GM03348 (cell line): Measurements from ENCODE around the gene CERS1.
A peak's percentile ranks its signal among the peaks of the same experiment; 100 is the strongest.

Experiments used
- DNase-seq: peaks from one replicate; pipeline ENCODE4 v3.0.0; 2012; ENCODE audit warnings: low spot score

Gene CERS1

GRCh38 chr19:18839465-18840287, 56.3 kb downstream of the CERS1 start:
- no peak for DNase-seq

- DNase-seq: no peak
Observed at GRCh38 chr19:18834644-18834984, 61.3 kb downstream of the CERS1 start.

GRCh38 chr19:18833849-18834643, 61.9 kb downstream of the CERS1 start:
- DNase-seq: no peak

DNA sequence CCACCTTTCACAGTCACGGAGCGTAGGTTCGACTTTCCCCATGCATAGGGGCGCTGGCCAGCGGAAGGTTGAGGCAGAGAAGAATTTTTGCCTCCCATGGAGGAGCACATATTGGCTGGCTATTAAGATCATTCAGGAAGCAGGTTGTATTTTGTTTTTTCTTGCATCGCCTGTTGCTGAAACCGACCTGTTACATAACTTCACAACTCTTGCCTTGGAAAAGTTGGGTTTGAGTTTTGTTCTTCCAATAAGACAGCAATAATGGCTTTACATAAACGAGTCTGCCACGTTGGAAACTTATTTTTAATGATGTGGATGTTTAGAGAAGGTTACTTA, 62.8 kb downstream of the CERS1 start:
- no peak for DNase-seq

DNA sequence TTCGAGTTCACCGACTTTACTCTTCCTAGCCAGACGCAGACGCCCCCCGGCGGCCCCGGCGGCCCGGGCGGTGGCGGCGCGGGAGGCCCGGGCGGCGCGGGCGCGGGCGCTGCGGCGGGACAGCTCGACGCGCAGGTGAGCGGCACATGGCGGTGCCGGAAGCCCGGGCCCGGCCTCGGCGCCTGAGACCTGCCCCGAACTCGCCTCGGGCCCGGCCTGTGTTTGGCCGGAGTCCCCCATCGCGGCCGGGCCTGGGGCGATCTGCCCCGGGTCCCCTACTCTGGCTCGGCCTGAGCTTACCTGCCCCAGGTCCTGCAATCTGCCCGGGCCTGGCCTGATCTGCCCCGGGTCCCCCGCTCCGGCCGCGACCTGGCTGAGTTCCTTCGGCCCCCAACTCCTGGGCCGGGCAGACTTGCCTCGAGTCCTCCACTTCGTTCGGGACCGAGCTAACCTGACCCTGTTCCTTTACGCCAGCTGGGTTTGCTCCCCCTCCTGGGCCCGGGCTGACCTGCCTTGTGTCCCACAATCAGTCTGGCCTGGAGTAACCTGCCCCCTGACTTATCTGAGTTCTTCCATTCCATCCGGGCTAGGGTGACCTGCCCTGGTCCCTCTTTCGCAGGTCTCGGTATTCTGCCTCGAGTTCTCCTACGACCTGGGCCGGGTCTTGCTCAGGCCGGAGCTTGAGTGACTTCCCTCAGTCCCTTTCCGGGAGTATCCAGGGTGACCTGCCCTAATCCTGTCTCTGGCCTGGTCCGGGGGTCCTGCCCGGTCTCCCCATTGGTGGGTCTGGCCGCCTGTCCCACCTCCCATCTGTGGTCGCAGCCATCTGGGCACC, 63.4 kb downstream of the CERS1 start:
- DNase-seq: peak; percentile 56

DNA sequence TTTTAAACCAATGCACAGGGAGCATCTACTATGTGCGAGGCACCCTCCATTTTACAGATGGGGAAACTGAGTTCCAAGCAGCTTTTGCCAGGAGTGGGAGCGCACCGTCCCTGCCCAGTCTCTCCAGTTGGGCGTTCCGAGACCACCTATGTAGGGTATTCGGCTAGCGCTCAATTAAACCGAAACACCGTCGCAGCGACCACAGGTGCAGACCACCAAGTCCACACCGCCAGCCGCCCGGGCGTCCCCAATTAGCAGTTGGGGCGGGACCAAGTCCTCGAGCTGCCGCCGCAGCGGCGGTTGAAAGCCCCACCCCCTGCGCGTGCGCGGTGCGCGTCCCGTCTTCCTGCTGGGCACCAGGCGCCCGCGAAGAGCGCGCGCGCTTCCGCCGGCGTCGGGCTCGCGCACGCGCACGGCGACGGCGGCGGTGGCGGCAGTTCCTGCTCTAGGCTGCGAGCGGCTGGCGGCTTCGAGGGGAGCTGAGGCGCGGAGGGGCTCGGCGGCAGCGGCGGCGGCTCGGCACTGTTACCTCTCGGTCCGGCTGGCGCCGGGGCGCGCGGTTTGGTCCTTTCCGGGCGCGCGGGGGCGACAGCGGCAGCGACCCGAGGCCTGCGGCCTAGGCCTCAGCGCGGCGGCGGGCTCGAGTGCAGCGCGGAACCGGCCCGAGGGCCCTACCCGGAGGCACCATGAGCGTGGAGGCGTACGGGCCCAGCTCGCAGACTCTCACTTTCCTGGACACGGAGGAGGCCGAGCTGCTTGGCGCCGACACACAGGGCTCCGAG, 64.2 kb downstream of the CERS1 start, which contains the start of gene UPF1:
TSS of gene UPF1 (plus strand) at position 436 of the 782 bp plus-strand sequence. CDS start at position 687, 251 bp downstream.
- peak; percentile 98 for DNase-seq

GRCh38 chr19:18830488-18830887, 65.5 kb downstream of the CERS1 start:
- no peak for DNase-seq

- no peak for DNase-seq
Observed at GRCh38 chr19:18828786-18829185, 67.2 kb downstream of the CERS1 start.
